Activated CD4-positive, alpha-beta T cell treated with anti-CD3 and anti-CD28 coated beads, Interleukin-2, amount 50 U/mL, for 48 hours (primary cell): ENCODE results near the gene RBM39.
"Not testable (repeated sequence)": the region's sequence is repeated elsewhere in the genome, so short reads cannot be mapped to it uniquely, and the experiment has no call there.

Source experiments
- DNase-seq, 2 experiments: peaks; one replicate each; pipeline ENCODE4 v3.0.0-alpha.2; 2020

Gene RBM39

DNA sequence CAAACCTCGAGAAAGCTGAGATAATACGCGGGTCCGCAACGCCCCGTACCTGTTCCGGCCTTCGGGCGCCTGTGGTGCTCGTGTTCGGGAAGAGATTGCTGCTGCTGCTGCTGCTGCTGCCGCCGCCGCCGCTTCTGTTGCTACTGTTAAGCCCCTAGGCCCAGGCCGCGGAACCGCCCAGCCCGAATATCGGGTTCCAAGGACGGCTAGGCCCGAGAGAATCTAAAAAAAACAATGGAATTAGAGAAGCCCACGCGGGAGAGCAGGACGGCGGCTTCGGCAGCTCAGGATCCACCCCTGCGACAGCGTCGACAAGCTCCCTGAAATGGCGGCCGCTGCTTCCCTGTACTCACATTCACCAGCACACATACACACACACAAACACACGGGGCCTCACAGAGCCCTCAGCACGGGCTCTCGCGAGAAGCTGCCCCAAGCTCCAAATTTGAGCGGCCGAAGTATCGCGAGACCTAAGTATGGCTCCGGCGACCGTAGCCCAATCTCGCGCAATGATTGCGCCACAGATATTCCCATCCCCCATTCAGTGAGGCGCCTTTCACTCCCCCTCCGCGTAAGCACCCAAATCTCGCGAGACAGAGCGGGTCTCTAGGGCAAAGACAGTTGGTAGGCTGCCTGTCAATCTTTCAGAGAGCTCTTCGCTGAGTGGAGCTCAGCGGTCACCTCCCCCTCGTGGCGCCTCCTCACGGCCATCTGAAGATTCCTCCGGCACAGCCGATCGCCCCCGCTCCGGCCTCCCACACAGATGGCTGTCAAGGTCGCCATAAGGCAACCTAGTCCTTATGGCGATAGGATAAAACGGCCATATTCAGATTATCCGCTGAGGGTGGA, at the start of gene RBM39:
Gene RBM39 (minus strand): TSS at position 369 of the 849 bp plus-strand sequence. CDS start 1,386 bp downstream, outside the sequence.
- DNase-seq, result peak; percentile 98 to 99

DNA sequence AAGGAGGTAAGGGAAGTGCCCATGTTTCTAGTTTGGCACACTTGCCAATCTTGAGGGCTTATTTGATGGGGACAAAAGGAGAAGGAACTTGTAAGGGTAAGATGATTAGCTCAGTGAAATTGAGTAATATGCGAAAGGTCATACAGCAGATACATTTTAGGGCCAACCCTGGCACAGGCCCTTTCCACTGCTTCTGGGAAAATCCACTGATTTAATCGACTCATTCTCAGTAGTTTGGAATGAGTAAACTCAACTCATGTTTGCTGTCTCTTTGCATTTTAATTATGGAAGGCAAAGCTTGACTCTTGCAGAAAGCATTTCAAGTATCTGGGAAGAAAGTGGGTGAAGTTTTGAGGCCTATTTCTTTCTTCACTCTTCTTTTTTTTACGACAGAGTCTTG, 49.8 kb upstream of the RBM39 start:
- DNase-seq, result no peak

DNA sequence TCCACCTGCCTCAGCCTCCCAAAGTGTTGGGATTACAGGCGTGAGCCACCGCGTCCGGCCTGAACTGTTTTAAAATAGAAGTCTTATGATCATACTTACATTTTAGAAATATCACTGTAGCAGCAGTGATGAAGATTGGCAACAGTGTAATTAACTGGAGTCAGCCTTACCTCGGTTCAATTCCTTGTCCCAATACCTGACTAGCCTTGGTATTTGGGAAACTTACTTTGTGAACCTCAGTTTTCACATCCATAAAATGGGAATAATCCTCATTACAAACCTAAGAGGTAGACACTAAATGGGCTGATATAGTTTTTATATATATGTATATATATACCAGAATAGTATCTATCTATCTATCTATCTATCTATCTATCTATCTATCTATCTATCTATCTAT, 49.0 kb upstream of the RBM39 start:
- DNase-seq, result no peak

DNA sequence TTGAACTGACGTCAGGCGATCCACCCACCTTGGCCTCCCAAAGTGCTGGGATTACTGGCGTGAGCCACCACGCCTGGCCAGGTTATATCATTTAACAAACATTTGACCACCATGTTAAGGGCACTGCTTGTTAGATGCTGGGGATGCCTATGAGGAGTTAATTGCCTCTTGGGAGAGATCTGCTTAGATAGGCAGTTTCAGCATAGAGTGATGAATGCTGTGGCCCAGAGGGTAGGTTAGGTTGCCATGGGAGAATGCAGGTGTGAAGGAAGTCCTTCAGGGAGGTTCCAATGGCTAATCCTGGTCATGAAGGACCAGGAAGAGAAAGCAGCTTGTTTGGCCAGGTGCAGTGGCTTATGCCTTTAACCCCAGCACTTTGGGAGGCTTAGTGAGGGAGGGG, 46.7 kb upstream of the RBM39 start:
- DNase-seq, result no peak

DNA sequence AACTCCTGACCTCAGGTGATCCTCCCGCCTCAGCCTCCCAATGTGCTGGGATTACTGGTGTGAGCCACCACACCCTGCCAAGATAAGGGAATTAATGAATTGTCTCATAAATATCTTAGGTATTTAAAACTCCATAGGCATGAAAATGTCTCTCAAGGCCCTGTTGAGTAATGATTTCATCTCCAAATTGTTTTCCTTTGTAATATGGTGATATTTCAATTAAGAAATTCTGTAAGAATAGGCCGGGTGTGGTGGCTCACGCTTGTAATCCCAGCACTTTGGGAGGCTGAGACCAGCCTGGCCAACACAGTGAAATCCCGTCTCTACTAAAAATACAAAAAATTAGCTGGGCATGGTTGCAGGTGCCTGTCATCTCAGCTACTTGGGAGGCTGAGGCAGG, 43.5 kb upstream of the RBM39 start:
- DNase-seq, result not testable (repeated sequence)

DNA sequence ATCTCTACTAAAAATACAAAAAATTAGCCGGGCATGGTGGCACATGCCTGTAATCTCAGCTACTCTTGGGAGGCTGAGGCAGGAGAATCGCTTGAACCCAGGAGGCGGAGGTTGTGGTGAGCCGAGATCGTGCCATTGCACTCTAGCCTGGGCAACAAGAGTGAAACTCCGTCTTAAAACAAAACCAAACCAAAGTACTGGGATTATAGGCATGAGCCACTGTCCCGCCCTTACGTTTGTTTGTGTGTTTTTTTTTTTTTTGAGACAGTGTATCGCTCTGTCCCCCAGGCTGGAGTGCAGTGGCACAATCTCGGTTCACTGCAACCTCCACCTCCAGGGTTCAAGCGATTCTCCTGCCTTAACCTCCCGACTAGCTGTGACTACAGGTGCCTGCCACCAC, 41.8 kb upstream of the RBM39 start:
- DNase-seq, result not testable (repeated sequence)

DNA sequence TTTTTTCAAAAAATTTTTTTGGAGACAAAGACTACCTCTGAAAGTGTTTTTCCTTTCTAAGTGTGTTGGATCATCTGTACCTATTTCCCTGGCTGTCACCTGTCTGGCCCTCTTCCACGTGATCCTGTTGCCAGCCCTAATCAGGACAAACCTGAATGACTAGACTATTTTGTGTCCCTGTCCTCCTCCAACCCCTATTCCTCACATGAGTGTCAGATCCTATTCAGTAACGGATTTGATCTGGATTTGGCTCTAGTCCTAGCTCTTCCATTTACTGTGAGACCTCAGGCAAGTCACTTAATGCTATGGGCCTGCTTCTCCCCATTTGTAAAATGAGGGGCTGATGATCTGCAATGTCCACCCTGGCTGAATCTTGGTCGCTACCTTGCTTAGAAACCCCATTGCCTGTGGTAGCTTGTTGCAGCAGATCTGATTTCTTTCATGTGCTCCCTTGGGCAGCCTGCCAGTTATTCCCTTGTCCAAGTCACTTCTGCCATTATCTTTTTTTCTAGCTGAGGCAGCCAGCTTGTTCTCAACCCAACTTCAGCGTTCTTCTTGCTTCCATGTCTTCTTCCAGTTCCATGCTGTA, 34.5 kb upstream of the RBM39 start:
- no peak for DNase-seq

DNA sequence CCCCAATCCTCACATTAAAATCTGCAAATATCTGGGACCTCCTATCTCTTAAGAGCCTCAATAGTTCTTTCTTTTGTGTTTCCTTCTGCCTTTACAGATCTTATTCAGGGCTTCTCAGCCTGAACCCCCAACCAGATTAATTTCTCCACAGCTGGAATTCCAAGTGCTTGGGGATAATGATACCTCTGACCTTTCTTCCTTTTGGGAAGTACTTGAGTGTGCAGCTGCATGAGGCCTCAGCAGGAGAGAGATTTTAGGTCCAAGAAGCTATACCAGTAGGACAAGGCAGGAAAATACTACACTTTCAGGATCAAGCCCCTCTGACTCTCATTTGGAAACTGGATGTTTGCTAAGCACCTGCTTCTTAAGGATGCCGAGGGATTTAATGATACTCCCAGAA, 32.3 kb upstream of the RBM39 start:
- no peak for DNase-seq

DNA sequence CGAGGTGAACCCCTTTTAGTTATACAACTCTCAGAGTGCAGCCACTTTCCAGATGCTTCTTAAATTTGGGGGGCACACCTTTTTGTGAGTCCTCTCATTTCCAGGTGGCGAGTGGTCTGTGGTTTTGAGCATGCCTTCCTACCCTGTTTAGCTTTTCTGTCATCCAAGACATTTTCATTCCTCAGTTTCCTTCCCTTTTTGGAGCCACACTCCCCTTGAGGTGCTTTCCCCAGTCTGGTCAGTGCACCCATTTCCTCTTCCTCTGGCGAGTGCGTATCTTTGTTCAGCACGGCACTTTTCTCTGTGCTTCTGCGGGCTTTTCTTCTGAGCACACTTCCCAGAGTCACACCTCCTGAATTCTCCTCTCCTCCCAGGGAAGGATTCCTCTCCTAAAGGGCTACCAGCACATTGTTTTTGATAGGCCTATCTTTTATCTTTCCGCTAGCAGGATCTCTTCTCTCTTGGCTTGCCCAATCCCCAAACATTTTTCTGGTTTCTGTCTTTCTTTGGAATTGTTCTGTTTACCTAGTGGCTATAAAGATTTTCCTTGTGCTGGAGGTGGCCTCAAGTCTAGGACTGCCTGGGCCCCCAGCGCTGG, 31.2 kb upstream of the RBM39 start:
- peak; percentile 32 to 47 for DNase-seq

DNA sequence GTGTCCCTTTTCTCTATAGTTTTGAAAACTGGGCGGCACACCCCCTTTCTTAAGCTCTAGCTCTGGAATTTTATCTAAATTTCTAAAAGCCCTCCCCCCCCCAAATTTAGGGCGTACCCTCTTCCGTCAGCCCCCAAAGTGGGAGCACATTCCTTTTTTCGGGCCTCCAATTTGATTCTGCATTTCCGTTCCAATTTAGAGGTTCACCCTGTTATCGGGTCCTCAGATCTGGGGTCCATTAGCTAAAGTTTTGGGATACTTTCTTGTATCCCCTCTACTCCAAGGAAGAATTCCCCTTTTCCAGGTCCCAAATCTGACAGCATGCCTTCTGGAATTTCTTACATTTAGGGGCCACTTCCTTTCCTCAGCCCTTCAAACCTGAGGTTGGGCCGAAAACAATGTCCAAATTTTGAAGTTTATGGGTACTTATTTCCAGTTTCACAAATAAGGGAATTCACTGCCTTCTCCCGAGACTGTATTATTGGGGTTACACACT, 30.6 kb upstream of the RBM39 start:
- no peak for DNase-seq

DNA sequence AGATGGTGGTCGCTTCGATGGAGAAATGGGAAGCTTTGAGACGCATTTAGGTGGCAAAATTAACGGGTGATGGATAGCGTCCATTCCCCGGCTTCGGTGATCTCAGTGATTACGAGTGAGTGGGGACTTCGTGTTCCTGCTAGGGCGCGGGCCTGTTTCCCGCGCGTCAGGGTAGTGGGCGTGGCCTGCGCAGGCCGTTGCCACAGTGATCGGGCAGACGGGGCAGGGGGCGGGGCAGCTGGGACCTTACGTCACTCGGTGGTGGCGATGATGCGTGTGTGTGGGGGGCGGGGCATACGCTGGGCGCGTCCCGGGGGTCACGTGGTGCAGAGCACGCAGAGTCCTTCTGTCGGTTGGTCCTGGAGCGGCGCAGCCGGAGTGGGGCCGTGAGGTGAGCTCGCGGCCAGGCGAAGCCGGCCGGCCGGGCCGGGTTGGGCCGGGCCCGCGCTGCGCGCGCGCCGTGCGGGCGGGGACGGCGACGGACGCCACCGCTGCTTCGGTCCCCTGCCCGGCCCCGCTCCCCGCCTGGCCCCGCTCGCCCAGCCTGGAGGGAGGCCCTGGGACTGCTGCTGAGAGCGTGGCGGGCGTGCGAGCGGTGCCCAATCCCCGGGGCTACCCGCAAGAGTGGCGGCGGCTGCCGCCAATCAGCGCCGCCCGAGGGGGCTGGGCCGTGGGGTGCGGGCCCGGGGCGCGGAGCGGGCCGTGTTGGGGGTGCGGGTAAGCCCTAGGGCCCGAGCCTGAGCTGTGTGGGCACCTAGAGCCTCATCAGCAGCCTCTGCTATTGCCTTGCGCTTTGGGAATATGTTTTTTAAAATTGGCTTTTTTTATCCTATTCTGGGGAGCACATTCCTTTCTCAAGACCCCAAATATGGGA, 29.9 kb upstream of the RBM39 start, which contains the start of gene PHF20:
Gene PHF20 (plus strand): TSS at position 327 of the 874 bp plus-strand sequence. CDS start 29,508 bp downstream, outside the sequence.
- DNase-seq, result peak; percentile 100

DNA sequence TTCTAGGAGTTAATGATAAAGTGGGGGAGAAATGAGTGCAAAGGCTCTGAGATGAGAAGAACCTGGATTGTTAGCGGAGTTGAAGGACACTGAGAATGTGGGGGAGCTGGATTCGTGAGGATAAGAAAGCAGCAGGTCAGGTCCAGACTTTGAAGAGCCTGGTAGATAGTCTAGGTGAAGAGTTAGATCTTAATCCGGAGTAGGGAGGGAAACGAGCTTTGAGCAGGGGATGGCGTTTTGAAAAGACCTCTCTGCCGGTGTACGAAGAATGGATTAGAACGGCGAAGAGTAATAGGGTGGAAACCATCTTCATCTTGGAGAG, 29.3 kb upstream of the RBM39 start:
- DNase-seq, result no peak

DNA sequence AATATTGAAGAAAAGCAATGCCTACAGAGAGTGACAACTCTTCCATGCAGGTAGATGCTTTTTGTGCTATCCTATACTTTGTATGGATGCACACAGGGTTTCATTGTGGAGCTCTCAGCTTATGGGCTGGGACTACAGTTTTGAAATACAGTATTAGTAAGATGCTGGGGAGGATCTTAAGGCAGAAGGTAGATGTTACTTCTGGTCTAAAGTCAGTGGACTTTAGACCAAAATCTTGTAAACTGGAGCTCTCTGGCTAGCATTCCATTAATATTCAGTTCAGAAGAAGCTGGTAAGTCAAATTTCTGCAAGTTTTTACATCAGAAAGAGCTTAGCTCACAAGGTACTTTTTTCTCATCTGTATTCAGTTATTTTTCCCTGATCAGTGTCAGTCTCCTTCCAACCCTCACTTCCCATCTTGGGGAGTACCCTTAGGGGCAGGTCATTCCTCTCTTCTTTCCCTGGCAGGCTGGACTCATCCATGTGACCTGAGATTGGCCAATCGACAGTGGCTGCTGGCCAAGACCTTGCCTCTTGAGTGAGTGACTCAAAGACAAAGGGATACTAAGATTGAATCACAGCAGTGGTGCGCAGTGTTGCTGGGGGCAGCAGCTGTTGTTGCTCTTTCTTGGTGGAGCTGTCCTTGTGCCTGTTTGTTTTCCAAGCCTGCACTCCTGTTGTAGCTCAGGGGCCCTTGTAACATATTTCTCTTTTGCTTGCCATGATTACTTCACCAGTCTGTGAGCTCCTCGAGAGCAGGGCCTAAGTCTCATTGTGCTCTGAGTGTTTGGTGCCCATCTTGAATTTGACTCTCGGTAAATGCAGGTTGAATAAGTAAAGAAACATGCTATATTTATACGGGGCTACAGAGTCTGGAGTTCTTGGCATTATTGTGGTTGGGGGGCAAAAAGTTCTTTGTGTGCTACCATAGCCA, 26.9 kb upstream of the RBM39 start:
- peak; percentile 58 to 70 for DNase-seq

DNA sequence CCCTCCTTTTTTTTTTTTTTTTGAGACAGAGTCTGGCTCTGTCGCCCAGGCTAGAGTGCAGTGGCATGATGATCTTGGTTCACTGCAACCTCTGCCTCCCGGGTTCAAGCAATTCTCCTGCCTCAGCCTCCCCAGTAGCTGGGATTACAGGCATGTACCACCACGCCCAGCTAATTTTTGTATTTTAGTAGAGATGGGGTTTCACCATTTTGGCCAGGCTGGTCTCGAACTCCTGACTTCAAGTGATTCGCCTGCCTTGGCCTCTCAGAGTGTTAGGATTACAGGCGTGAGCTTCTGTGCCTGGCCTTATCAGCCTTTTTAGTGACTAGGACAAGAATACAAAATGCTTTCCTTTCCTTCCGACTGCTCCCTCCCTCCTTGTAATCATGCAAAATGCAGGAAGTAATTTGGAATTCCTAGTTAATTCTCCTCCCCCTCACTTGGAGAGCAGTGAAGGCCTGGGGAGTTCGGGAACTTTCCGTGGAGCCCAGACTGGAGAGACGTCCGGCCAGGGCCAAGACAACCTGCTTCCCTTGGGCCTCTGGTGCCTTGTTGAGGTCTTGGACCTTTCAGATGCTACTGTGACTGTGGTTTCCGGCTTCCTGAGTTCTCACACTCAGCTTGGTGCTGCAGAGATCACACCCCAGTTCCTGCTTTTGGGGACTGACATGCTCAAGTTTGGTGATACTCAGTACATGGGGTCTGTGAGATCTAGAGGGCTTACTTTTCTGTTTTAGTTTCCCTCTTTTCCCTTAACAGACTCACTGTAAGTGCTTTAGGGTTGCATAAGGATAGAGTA, 25.8 kb upstream of the RBM39 start:
- peak; percentile 52 to 59 for DNase-seq

DNA sequence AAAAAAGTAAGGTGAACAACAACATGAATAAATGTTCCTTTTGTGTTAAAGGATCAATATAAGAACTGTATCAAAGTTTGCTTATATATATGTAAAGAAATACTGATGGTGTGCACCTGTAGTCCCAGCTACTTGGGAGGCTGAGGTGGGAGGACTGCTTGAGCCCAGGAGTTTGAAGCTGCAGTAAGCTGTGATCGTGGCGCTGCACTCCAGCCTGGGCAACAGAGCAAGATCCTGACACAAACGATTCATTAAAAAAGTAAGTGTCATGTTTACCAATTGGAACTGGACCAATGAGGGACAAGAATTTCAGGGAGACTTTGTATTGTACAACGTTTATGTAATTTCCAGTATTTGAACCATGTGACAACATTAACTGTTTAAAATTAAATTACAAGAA, 24.8 kb upstream of the RBM39 start:
- no peak for DNase-seq

DNA sequence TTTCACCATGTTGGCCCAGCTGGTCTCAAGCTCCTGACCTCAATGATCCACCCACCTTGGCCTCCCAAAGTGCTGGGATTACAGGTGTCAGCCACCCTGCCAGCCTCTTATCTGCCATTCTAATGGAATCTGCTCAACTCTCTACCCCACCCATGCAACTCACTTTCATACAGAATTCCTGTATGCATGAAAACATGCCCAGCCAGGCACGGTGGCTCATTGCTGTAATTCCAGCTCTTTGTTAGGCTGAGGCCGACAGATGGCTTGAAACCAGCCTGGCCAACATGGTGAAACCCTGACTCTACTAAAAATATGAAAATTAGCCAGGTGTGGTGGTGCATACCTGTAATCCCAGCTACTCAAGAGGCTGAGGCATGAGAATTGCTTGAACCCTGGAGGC, 22.9 kb upstream of the RBM39 start:
- DNase-seq, result not testable (repeated sequence)

DNA sequence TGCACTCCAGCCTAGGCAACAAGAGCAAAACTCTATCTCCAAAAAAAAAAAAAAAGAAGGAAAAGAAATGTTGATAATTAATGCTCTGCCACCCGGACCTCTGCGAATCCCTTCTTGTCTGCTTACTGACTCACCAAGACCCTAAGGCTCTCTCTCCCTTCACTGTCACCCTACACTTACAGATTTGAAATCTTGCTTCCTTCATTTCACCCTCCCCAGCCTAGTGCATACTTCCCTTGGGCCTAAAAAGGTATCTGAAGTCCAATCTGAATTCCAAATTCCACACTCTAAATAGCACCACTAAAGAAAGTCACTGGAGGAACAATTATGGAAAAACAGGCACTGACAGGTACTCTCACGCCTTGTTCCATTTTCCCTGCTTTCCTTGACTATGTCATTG, 20.4 kb upstream of the RBM39 start:
- DNase-seq, result no peak

DNA sequence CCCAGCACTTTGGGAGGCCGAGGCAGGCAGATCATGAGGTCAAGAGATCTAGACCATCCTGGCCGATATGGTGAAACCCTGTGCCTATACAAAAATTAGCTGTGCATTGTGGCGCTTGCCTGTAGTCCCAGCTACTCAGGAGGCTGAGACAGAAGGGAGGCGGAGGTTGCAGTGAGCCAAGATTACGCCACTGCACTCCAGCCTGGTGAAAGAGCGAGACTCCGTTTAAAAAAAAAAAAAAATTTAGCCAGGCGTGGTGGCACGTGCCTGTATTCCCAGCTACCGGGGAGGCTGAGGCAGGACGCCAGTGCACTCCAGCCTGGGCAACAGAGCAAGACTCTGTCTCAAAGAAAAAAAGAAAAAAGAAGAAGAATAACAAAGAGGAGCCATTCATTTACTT, 19.5 kb upstream of the RBM39 start:
- DNase-seq, result not testable (repeated sequence)

DNA sequence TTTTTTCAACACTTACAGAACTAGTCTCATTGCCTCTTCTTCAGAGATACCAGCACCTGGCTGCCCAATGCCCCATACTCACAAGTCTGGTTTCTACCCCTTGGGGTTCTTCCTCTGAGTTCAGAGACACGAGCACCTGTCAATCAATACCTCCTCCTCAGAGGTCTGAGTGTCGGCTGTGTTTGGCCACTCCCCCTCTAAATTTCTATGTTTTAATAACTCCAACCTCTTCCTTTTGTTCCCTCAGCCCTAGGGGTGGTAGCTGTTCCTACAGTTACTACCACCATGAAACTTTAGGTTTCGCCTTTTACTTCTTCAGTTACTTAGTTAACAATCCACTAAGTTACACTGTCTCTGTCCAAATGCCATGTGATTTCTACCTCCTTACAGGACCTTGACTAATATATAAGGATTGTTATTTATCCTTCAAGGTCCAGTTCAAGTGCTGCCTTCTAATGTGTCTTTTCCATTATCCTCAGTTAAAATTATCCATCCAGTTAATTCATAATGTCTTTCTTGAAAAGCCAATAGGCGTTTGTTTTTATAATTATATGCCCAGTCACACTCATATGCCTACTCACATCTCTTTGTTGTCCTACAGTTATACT, 15.1 kb upstream of the RBM39 start:
- no peak for DNase-seq

DNA sequence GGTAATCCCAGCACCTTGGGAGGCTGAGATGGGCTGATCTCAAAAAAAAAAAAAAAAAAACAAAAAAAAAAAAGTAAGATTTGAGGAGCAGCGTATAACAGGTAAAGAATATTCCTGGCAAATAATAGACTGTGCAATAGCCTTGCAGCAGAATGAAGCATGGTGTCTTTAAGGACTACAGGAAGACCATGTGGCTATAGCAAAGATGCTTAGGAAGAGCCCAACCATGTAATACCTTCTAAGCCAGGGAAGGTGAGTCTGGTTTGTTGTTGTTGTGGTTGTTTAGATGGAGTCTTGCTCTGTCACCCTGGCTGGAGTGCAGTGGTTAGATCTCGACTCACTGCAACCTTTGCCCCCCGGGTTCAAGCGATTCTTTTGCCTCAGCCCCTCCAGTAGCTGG, 14.3 kb upstream of the RBM39 start:
- no peak for DNase-seq
